ENCODE results near the gene MRPL43. TPM values are rescaled to one million over a fixed set of nuclear protein-coding genes. Genes with fewer than 3 reads are reported as not detected.

Gene MRPL43
- total RNA-seq, 1 experiment from 2014 or later = 107 TPM

DNA sequence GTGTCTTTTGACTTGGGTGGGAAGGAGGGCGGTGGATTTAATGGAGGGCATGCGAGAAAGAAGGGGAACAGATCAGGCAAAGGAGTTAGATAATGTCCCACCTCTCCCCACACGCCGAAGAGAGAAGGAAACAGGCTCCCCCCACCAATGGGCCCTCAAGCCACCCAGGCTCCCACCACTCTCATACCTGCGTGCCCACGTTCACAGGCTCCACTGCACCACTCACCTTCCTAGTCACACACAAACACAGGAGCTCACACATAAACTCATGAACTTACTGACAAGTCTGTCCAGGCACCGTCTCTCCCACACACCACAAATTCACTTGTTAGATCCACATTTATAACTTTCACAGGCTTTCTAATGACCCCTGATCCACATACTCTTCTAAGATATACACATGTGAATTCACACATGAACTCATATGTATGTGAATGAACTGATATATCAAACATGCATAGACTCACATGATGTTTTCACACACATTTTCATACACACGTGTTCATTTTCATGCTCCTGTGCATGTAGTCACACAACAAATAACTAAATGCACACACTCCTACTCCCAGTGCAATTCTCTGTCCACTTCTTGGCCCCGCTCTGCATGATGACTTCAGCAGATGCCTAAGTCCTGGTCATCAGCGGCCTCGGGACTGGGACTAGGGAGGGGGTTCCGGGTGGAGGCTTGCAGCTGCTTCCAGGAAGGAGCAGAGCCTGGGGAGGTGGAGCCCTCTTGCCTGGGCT is 13.8 kb upstream of the MRPL43 start:
- Histone ChIP-seq H3K4me3 (ENCODE audit: insufficient read depth, low read depth, low read length) (no peak overlapping the region; the same call in none of the 2 replicates), H3K36me3 (replicated peaks; ENCODE audit: control insufficient read depth, insufficient read depth, low read length) (peaks cover 12% of the 10 kb centered on the region), H3K27me3 (ENCODE audit: control insufficient read depth, insufficient read depth, low read length) (no peaks in the 10 kb centered on the region)
- DNase-seq = peak; percentile 62

DNA sequence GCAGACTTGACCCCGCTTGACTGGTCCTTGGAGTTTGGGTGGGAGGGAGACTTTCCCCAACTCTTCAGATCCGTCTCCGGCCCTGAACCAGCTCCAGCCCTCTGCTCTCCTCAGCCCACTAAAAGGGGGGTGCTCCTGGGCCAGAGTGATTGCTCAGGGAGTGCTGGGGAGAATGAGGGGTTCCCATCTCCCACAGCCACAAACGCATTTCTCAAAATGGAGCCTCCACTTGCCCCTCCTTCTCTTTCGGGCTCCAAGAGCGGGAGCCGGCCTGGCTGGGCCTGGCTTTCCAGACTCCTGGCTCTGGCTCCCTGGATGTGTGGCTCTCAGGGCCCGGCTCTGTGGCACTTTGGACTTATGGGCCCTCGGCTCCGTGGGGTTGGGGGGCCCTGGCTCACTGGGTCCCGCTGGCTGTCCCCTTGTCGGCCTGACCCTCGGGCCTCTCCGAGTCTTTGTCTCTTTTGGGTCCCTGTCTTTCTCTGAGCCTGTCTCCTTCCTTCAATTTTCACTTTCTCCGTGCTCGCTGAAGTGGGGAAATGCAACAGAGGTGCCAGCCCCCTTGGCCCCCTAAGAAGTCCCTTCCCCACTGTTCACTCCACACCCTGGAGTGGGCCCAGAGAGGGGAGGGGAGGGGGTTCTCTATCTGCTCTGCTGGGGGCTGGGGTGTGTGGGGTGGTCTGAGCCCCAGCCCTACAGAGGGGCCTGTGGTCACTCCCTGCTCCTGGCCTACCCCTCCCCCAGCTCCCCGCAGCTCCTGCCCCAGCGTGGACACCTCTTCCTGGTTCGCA is 13.0 kb upstream of the MRPL43 start:
- DNase-seq = peak; percentile 79
- H3K27me3 ChIP-seq (ENCODE audit: control insufficient read depth, insufficient read depth, low read length) = no peaks in the 10 kb centered on the region

DNA sequence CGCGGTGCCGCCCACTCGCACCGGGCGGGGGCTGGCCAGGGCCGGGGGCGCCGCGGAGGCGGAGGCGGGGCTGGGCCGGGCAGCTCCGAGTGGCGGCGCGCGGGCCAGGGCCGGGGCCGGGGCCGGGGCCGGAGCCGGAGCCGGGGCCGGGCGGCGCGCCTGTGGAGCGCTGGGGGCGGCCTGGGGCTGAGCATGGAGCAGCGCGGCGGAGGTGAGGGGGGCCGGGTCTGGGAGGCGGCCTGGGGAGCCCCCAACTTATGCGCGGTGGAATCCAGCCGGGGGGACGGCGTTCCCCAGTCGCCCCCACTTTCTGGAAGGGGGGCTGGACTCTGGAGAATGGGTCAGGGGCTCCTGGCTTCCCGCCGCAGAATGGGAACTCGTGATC is 12.4 kb upstream of the MRPL43 start, which contains the start of gene LZTS2:
LZTS2 (plus strand) TSS at position 67 of the 385 bp plus-strand sequence. CDS start 2,731 bp downstream, outside the sequence.
- DNase-seq = peak; percentile 88

More for the DNA sequence above, 13.0 kb upstream of the MRPL43 start:
- Histone ChIP-seq H3K36me3 (replicated peaks; ENCODE audit: control insufficient read depth, insufficient read depth, low read length) (peaks cover 10% of the 10 kb centered on the region), H3K4me3 (ENCODE audit: insufficient read depth, low read depth, low read length) (peak overlapping the region; percentile 95)

DNA sequence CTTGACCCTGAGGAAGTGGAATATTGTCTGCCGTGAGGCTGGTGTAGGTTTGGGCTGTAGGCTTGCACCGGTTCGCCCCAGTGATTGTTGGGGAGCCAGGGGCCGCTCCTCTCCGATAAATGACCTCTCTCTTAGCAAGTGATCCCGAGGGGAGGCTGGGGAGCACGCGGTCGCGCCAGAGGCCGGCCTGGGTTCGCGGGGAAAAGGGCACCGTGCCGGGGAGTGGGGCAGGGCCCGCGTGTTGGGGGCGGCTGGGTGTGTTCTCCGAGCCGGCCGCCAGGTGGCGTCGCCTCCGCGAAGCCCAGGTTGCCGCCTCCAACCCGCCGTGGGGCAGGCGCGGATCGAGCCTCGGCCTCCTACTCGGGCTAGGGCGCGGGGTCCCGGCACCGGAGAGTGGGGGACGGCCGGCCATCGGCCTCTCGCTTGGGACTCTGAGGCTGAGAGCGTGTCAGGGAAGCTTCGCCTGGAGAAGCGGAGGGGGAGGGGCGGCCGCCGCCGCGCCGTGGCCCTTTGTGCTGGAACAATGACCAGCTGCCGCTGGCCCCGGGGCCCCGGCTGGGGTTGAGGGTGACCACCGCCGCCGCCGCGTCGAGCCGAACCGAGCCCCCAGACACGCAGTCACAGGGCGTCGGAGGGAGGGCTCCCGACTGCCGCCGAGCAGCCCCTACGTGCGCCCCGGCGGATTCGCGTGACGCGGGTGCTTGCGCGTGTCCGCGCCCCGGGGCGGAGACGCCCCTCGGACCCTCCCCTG is 11.9 kb upstream of the MRPL43 start:
- H3K4me3 ChIP-seq (ENCODE audit: insufficient read depth, low read depth, low read length) = peak overlapping the region; percentile 95
- peak; percentile 96 for DNase-seq
- H3K36me3 ChIP-seq (replicated peaks; ENCODE audit: control insufficient read depth, insufficient read depth, low read length) = peaks cover 13% of the 10 kb centered on the region
- no peaks in the 10 kb centered on the region for H3K27me3 ChIP-seq (ENCODE audit: control insufficient read depth, insufficient read depth, low read length)

More for the DNA sequence above, 12.4 kb upstream of the MRPL43 start, which contains the start of gene LZTS2:
- Histone ChIP-seq H3K27me3 (ENCODE audit: control insufficient read depth, insufficient read depth, low read length) (no peaks in the 10 kb centered on the region), H3K4me3 (ENCODE audit: insufficient read depth, low read depth, low read length) (peak within 1 kb of the TSS; percentile 95), H3K36me3 (replicated peaks; ENCODE audit: control insufficient read depth, insufficient read depth, low read length) (peaks cover 10% of the 10 kb centered on the region)

DNA sequence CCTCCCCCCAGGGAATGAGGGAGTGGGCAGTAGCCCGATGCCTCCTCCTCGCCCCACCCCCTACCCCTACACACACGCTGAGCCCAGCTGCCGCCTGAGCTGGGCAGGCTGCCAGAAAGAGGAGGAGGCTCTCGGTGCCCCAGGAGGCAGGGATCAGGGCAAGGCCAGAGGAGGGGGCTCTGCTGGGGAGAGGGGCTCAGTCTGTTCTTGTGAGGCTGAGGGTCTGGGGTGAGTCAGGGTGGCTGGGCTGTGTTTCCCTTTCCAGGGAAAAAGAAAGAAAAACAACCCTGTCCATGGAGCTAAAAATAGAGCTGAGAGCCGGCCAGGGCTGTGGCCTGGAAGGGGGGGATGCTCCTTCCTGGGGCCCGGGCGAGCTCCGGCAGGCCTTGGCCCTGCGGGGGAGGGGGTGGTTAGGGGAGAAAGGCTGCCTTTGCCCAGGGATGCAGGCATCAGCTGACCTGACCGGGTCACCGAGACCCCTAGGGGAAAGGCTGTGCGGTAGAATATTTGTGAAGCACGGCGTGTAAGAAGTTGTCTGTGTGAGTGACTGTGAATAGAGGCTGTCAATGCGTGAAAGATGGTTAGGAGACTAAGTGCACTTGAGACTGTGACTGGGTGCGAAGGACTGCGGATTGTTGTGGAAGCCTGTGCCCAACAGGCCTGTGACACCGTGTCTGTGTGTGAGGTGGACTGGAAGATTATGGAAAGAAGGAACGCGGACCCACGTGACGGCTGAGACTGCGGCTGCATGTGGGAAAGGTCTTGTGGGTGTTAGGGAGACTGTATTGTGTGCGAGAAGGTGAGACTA is 11.1 kb upstream of the MRPL43 start:
- Histone ChIP-seq H3K36me3 (replicated peaks; ENCODE audit: control insufficient read depth, insufficient read depth, low read length) (peaks cover 18% of the 10 kb centered on the region), H3K4me3 (ENCODE audit: insufficient read depth, low read depth, low read length) (peak overlapping the region; percentile 95), H3K27me3 (ENCODE audit: control insufficient read depth, insufficient read depth, low read length) (no peaks in the 10 kb centered on the region)
- DNase-seq = peak; percentile 95

DNA sequence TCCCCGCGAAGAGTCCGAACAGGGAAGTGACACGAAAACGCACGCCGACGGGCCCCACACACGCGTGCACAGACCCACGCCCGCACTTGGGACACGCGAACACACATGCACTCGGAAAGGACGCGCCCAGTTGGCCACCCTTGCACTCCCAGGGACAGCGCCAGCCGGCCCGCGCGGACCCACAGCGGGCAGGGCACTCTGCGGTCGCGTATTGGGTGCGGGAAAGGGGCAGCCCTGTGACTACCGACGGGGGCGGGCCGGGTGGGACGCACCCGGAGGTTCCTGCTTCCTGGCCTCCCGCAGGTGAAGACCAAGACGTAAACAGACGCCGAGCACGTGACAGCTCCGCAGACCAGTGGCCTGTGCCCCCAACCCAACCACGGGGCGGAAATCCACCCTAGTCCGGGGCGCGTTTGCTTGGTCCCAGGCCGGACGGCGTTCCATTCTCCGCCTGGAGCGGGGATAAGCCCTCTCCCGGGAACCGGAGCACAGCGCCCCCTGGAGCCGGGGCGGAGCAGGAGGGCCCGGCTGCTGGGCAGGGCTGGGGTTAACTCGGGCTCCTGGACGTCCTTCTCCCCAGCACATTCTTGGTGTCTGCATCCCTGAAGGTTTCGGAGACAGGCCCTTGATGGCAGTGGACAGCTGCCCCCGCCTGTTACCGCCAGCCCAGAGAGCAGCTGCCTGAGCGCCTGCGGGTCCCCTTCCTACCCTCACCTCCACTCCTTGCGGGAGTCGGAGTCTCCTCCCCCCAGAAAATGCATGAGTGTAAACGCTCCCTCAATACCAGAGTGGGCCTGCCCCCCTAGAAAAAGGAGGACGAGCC is 10.3 kb upstream of the MRPL43 start:
- Histone ChIP-seq H3K4me3 (ENCODE audit: insufficient read depth, low read depth, low read length) (peak overlapping the region; percentile 95), H3K36me3 (replicated peaks; ENCODE audit: control insufficient read depth, insufficient read depth, low read length) (peaks cover 14% of the 10 kb centered on the region), H3K27me3 (ENCODE audit: control insufficient read depth, insufficient read depth, low read length) (no peaks in the 10 kb centered on the region)
- peak; percentile 96 for DNase-seq

DNA sequence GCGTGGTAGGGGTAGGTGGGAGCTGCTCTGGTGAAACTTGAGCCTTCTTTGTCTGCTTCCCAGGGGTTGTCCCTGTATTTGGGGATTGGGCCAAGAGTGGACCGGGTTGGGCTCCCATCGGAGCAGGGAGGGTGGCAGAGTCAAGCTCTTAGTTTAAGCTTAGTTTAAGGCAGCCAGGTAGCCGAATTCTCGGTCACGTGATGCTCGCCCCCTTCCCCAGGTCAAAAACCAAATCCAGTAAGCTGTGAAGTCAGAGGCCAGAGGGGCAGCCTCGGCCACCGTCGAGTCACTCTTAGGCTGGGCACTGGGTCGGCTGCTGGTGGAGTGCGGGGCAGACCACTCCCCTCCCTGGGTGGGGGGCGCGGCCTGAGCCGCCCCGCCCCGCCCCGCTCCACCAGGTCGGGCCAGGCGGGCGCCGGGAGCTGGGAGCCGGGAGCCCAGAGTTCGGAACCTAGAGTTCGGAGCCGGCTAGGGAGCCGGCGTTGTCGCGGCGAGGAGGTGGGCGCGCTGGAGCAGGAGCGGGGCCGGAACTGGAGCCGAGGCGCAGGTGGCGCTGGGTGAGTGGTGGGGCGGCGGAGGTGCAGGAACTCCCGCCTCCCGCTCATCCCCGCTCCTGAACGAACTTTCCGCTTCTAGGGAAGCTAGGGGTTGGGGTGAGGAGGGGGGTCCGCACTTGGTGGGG is 9.5 kb upstream of the MRPL43 start:
- H3K4me3 ChIP-seq (ENCODE audit: insufficient read depth, low read depth, low read length) = peak overlapping the region; percentile 95
- peaks cover 14% of the 10 kb centered on the region for H3K36me3 ChIP-seq (replicated peaks; ENCODE audit: control insufficient read depth, insufficient read depth, low read length)
- H3K27me3 ChIP-seq (ENCODE audit: control insufficient read depth, insufficient read depth, low read length) = no peaks in the 10 kb centered on the region
- peak; percentile 97 for DNase-seq

DNA sequence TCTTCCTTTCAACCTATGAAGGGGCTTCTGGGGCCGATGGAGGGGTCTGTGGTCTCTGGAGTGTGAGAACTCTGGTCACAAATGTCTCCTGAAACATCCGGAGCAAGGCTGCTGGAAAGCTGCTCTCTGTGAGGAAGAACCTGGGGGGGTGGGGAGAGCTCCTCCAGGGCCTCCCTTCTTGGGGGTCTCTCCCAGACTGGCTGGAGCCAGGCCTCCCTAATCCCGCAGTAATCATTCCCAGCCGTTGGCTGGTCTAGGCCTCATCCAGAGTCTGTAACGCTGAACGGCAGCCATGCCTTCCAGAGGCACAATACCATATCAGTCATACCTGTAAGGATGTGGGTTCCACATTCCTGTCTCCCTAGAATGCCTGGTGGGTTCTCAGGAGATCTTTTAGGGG is 7.9 kb upstream of the MRPL43 start:
- Histone ChIP-seq H3K4me3 (ENCODE audit: insufficient read depth, low read depth, low read length) (no peak overlapping the region), H3K36me3 (replicated peaks; ENCODE audit: control insufficient read depth, insufficient read depth, low read length) (peaks cover 27% of the 10 kb centered on the region), H3K27me3 (ENCODE audit: control insufficient read depth, insufficient read depth, low read length) (no peaks in the 10 kb centered on the region)
- DNase-seq = no peak

DNA sequence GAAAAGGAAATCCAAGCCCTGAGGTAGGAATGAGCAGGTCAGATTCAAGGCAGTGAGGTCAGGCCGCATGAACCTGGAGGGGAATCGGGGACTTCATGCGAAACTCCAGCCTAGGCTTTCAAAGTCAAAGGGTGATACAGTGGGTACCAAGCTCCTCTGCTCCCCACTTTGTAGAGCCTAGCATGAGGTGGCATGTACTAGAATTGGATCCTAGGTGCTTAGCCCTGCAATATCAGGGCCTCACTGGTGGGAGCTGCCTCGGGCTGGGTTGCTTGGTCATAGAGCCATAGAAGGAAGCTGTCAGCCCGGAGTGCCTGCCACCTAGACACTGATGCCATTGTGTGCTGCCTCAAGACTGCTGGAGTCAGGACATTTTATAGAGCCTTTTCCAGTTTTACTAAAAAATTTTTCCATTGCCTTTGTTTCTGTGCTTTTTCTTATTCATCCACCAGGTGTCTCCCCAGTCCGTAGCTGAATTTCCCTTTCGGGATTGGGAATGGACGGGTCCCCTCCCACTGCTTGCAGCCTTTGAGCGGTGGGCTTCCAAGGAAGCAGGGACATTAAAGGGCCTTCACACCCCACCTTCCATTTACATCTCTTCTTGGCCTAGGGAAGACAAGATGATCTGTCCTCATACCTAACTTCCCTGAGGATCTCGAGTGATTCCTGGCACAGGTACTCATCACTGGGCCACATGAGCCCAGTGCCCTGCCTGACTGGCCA is 6.8 kb upstream of the MRPL43 start:
- peaks cover 33% of the 10 kb centered on the region for H3K36me3 ChIP-seq (replicated peaks; ENCODE audit: control insufficient read depth, insufficient read depth, low read length)
- DNase-seq = peak; percentile 81
- H3K4me3 ChIP-seq (ENCODE audit: insufficient read depth, low read depth, low read length) = no peak overlapping the region
- no peaks in the 10 kb centered on the region for H3K27me3 ChIP-seq (ENCODE audit: control insufficient read depth, insufficient read depth, low read length)

DNA sequence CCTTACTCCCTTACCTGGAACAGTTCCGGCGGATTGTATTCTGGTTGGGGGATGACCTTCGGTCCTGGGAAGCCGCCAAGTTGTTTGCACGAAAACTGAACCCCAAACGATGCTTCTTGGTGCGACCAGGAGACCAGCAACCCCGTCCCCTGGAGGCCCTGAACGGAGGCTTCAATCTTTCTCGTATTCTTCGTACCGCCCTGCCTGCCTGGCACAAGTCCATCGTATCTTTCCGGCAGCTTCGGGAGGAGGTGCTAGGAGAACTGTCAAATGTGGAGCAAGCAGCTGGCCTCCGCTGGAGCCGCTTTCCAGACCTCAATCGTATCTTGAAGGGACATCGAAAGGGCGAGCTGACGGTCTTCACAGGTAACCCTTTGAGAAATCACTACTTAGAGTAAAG is 1.8 kb upstream of the MRPL43 start:
- no peak overlapping the region for H3K4me3 ChIP-seq (ENCODE audit: insufficient read depth, low read depth, low read length)
- peaks cover 35% of the 10 kb centered on the region for H3K36me3 ChIP-seq (replicated peaks; ENCODE audit: control insufficient read depth, insufficient read depth, low read length)
- no peaks in the 10 kb centered on the region for H3K27me3 ChIP-seq (ENCODE audit: control insufficient read depth, insufficient read depth, low read length)
- DNase-seq = no peak

DNA sequence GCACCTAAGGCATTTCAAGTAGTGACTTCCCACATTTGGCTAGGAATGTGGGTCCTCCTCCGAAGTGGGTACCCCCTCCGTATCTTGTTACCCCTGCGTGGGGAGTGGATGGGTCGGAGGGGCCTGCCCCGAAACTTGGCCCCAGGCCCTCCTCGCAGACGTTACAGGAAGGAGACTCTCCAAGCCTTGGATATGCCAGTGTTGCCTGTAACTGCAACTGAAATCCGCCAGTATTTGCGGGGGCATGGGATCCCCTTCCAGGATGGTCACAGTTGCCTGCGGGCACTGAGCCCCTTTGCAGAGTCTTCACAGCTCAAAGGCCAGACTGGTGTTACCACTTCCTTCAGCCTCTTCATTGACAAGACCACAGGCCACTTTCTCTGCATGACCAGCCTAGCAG is 869 bp upstream of the MRPL43 start:
- DNase-seq = no peak
- Histone ChIP-seq H3K27me3 (ENCODE audit: control insufficient read depth, insufficient read depth, low read length) (no peaks in the 10 kb centered on the region), H3K4me3 (ENCODE audit: insufficient read depth, low read depth, low read length) (peak overlapping the region; percentile 93)

DNA sequence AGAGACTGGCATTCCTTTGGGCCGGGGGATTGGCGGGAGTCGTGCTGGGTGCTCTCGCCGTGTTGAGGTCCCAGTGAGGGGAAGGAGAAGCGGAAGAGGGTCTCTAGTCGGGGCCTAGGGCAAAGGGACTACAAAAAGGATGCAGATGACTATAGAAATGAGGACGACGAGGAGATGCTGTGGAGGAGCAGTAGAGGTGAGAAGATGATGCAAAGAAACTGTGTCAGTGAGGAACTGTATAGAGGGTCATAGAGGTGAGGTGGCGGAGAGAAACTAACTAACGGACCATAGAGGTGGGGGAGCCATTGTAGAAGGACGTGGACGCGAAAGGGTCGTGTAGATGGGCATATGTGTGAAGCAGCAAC is 370 bp upstream of the MRPL43 start:
- Histone ChIP-seq H3K27me3 (ENCODE audit: control insufficient read depth, insufficient read depth, low read length) (no peaks in the 10 kb centered on the region), H3K4me3 (ENCODE audit: insufficient read depth, low read depth, low read length) (peak overlapping the region; percentile 93), H3K36me3 (replicated peaks; ENCODE audit: control insufficient read depth, insufficient read depth, low read length) (peaks cover 26% of the 10 kb centered on the region)
- no peak for DNase-seq

More for the DNA sequence above, 869 bp upstream of the MRPL43 start:
- H3K36me3 ChIP-seq (replicated peaks; ENCODE audit: control insufficient read depth, insufficient read depth, low read length) = peaks cover 26% of the 10 kb centered on the region
